Osteoblast (primary cell): ENCODE data around the gene LENG8. TPM values are rescaled to one million over a fixed set of nuclear protein-coding genes. Genes with fewer than 3 reads are reported as not detected.

Experiments
- DNase-seq: peaks from one replicate; pipeline ENCODE4 v3.0.0; 2011; ENCODE audit warnings: low spot score, mixed read lengths; ENCODE audit not compliant: insufficient read length; ENCODE audit errors: missing footprints
- H2AFZ ChIP-seq: 2 replicates; pipeline ENCODE4 v1.6.0; 2011; ENCODE audit warnings: mild to moderate bottlenecking, low read length
- H3K27ac ChIP-seq: 2 replicates; pipeline ENCODE4 v1.5.1; 2011; ENCODE audit warnings: mild to moderate bottlenecking, low read depth, low read length, moderate library complexity
- H3K27me3 ChIP-seq: 2 replicates; pipeline ENCODE4 v1.6.0; 2012; ENCODE audit warnings: mild to moderate bottlenecking, control low read depth, inconsistent platforms, low read length, moderate library complexity; ENCODE audit not compliant: insufficient read depth
- H3K36me3 ChIP-seq: 2 replicates; pipeline ENCODE4 v1.5.1; 2011; ENCODE audit warnings: mild to moderate bottlenecking, low read length, control low read depth, moderate library complexity; ENCODE audit not compliant: insufficient read depth
- H3K4me1 ChIP-seq: 2 replicates; pipeline ENCODE4 v1.5.1; 2011; ENCODE audit warnings: mild to moderate bottlenecking, low read length, control low read depth, moderate library complexity; ENCODE audit not compliant: insufficient read depth
- H3K4me2 ChIP-seq: 2 replicates; pipeline ENCODE4 v1.6.0; 2011; ENCODE audit warnings: mild to moderate bottlenecking, low read length; ENCODE audit not compliant: insufficient read depth
- H3K4me3 ChIP-seq: fragments of 200-600 bp; sonication (generic); 3 replicates; pipeline ENCODE4 v1.5.1; 2012; ENCODE audit warnings: mild to moderate bottlenecking, low read length, inconsistent platforms; ENCODE audit not compliant: insufficient read depth
- H3K79me2 ChIP-seq: 2 replicates; pipeline ENCODE4 v1.6.0; 2012; ENCODE audit warnings: mild to moderate bottlenecking, low read length, control low read depth, inconsistent platforms; ENCODE audit not compliant: insufficient read depth
- H3K9me3 ChIP-seq: 2 replicates; pipeline ENCODE4 v1.5.1; 2011; ENCODE audit warnings: low read depth, low read length, control low read depth
- H4K20me1 ChIP-seq: 2 replicates; pipeline ENCODE4 v1.6.0; 2012; ENCODE audit warnings: mild to moderate bottlenecking, low read length, control low read depth; ENCODE audit not compliant: insufficient read depth
- total RNA-seq: library from RNA; depleted of rRNA; stranded (reverse); fragments of >200 nt; gene quantifications from 2 replicates; pipeline ENCODE4 v1.2.3, GENCODE V29; 2012
- TF ChIP-seq, protein P1 (sequence below): IDR thresholded peaks from 2 replicates; pipeline ENCODE4 v1.5.1; 2011; ENCODE audit warnings: mild to moderate bottlenecking, low read depth, low read length, moderate library complexity; ENCODE audit errors: extremely low read depth

The LENG8 gene
- total RNA-seq, 1 donor = 42.3 TPM

GRCh38 chr19:54407780-54408179 lies 41.2 kb upstream of the LENG8 start:
- no peak for DNase-seq
- TF ChIP-seq, protein P1, sequence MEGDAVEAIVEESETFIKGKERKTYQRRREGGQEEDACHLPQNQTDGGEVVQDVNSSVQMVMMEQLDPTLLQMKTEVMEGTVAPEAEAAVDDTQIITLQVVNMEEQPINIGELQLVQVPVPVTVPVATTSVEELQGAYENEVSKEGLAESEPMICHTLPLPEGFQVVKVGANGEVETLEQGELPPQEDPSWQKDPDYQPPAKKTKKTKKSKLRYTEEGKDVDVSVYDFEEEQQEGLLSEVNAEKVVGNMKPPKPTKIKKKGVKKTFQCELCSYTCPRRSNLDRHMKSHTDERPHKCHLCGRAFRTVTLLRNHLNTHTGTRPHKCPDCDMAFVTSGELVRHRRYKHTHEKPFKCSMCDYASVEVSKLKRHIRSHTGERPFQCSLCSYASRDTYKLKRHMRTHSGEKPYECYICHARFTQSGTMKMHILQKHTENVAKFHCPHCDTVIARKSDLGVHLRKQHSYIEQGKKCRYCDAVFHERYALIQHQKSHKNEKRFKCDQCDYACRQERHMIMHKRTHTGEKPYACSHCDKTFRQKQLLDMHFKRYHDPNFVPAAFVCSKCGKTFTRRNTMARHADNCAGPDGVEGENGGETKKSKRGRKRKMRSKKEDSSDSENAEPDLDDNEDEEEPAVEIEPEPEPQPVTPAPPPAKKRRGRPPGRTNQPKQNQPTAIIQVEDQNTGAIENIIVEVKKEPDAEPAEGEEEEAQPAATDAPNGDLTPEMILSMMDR = no peak
- Histone ChIP-seq H2AFZ (no peak overlapping the region), H3K4me1 (no peaks in the 10 kb centered on the region), H3K4me2 (no peak overlapping the region), H3K4me3 (no peak overlapping the region), H3K27ac (no peak overlapping the region), H4K20me1 (no peaks in the 10 kb centered on the region), H3K79me2 (no peaks in the 10 kb centered on the region), H3K36me3 (no peaks in the 10 kb centered on the region), H3K9me3 (no peaks in the 10 kb centered on the region), H3K27me3 (peaks cover 3% of the 10 kb centered on the region)

DNA sequence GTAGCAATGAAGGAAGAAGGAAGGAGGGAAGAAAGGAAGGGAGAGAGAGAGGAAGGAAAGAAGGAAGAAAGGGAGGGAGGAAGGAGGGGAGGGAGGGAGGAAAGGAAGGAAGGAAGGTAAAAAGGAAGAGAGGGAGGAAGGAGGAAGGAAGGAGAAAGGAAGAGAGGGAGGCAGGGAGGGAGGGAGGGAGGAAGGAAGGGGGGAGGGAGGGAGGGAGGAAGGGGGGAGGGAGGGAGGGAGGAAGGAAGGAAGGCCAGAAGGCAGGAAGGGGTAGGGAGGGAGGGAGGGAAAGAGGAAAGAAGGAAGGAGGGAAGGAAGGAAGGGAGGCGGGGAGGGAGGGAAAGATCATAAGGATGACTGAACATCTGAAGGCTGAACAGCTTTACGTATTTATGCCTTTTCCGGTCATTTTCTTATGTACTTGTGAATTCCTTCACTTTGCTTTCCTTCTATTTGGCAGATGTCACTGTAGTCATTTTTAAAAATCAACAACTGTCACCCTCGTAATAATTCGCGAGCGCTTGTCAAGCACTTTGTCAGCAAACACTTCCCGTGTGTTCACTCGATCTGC lies 40.5 kb upstream of the LENG8 start:
- Histone ChIP-seq H4K20me1 (no peaks in the 10 kb centered on the region), H3K36me3 (no peaks in the 10 kb centered on the region), H3K9me3 (no peaks in the 10 kb centered on the region), H3K27ac (no peak overlapping the region), H3K4me2 (no peak overlapping the region), H3K27me3 (peaks cover 3% of the 10 kb centered on the region), H2AFZ (no peak overlapping the region), H3K4me1 (no peaks in the 10 kb centered on the region), H3K79me2 (no peaks in the 10 kb centered on the region), H3K4me3 (no peak overlapping the region)
- DNase-seq = no peak
- TF ChIP-seq, protein P1 = no peak

- Histone ChIP-seq H3K4me2 (no peak overlapping the region), H4K20me1 (no peaks in the 10 kb centered on the region), H3K79me2 (no peaks in the 10 kb centered on the region), H2AFZ (no peak overlapping the region), H3K27ac (no peak overlapping the region), H3K36me3 (no peaks in the 10 kb centered on the region), H3K9me3 (no peaks in the 10 kb centered on the region), H3K4me1 (no peaks in the 10 kb centered on the region), H3K27me3 (peaks cover 18% of the 10 kb centered on the region), H3K4me3 (no peak overlapping the region)
- TF ChIP-seq, protein P1 = no peak
- DNase-seq = no peak
Observed at GRCh38 chr19:54411033-54411432, 38.0 kb upstream of the LENG8 start.

DNA sequence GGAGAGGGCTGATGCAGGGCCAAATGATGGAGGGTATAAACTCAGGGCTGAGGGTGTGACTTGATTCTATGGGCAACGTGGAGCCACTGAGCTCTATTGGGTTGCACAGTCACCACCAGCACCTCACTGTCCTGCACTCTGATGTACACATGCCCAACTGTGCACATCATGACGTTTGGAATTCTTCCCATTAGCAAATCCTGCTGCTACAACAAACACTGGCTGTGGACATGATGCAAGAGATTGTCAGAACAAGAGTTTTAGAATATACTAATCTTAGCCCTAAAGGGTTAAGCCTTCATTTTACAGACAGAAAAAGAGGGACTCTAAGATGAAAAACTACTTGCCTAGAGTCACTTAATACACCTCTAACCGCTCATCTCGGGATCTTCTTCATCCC lies 36.1 kb upstream of the LENG8 start:
- no peak overlapping the region for H2AFZ ChIP-seq
- no peaks in the 10 kb centered on the region for H3K36me3 ChIP-seq
- no peaks in the 10 kb centered on the region for H3K4me1 ChIP-seq
- no peaks in the 10 kb centered on the region for H3K79me2 ChIP-seq
- no peak overlapping the region for H3K4me3 ChIP-seq
- H3K27me3 ChIP-seq = peaks cover 37% of the 10 kb centered on the region
- no peak overlapping the region for H3K4me2 ChIP-seq
- H3K27ac ChIP-seq = no peak overlapping the region
- H3K9me3 ChIP-seq = no peaks in the 10 kb centered on the region
- no peak for DNase-seq
- no peaks in the 10 kb centered on the region for H4K20me1 ChIP-seq
- TF ChIP-seq, protein P1 = no peak
